Measurements from ENCODE around the gene NBEA.

- TF ChIP-seq CTCF (IDR thresholded peaks at IDR 0.05) (no peak), POLR2AphosphoS5 (IDR thresholded peaks at IDR 0.05) (no peak), EP300 (IDR thresholded peaks at IDR 0.05) (no peak), POLR2A (IDR thresholded peaks at IDR 0.05) (no peak)
These were observed 701.6 kb downstream of the NBEA start for GRCh38 chr13:35643625-35644024.

All from stomach (tissue), 4 donors.